HG03060 (cell line): ENCODE results near the gene PRKG2.
"Not testable (repeated sequence)": the region's sequence is repeated elsewhere in the genome, so short reads cannot be mapped to it uniquely, and the experiment has no call there.

Experiments used
- ATAC-seq: cut with Tn5 transposase; IDR thresholded peaks from one replicate; pipeline ENCODE4 v1.9.1; 2021; ENCODE audit warnings: low read depth, moderate number of reproducible peaks; ENCODE audit not compliant: unreplicated experiment

The PRKG2 gene, protein sequence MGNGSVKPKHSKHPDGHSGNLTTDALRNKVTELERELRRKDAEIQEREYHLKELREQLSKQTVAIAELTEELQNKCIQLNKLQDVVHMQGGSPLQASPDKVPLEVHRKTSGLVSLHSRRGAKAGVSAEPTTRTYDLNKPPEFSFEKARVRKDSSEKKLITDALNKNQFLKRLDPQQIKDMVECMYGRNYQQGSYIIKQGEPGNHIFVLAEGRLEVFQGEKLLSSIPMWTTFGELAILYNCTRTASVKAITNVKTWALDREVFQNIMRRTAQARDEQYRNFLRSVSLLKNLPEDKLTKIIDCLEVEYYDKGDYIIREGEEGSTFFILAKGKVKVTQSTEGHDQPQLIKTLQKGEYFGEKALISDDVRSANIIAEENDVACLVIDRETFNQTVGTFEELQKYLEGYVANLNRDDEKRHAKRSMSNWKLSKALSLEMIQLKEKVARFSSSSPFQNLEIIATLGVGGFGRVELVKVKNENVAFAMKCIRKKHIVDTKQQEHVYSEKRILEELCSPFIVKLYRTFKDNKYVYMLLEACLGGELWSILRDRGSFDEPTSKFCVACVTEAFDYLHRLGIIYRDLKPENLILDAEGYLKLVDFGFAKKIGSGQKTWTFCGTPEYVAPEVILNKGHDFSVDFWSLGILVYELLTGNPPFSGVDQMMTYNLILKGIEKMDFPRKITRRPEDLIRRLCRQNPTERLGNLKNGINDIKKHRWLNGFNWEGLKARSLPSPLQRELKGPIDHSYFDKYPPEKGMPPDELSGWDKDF

DNA sequence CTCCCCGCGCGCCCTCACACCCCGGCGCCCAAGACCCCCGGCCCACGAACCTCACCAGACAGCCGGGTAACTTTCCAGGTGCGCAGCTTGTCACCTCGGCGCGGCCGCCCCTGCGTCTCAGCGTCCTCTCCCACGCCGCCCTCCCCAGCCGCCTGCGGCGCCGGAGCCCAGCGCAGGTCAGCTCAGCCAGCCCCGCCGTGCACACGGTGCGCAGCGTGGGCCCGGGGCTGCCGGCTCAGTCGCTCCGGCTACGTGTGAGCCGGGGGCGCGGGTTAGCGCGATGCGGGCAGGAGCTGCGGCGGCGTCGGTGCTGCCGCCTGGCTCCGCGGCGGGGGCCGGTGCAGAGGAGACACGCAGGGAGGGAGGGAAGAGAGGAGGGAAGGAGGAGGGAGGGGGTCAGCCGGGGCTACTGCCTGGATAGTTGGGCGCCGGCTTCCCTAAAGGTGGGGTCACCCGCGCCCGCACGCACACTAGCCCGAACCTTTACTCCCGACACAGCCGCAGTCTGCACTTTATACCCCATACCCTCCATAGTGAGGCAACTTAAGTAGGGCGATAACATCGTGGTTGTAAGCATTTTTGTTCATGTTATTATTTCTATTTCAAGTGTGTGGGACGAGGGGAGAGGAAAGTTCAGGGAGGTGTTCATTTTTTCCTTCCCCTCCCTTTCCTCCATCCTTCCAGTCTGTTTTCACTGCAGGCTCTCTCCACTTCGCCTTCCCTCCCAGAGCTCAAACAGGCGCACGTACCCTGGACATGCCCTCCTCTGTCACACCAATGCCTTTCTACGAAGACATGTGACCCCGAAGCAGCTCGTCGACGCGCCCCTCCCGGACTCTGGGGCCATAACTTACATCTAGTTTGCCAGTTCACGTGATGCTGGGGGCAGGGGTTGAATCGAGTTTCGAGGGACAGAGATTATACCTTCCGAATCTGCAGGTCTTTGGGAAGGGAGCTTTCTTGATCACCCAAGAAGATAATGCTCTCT lies at the start of gene PRKG2:
Gene PRKG2 (minus strand): TSS at position 342 of the 988 bp plus-strand sequence. CDS start 10,175 bp downstream, outside the sequence.
- no peak for ATAC-seq

DNA sequence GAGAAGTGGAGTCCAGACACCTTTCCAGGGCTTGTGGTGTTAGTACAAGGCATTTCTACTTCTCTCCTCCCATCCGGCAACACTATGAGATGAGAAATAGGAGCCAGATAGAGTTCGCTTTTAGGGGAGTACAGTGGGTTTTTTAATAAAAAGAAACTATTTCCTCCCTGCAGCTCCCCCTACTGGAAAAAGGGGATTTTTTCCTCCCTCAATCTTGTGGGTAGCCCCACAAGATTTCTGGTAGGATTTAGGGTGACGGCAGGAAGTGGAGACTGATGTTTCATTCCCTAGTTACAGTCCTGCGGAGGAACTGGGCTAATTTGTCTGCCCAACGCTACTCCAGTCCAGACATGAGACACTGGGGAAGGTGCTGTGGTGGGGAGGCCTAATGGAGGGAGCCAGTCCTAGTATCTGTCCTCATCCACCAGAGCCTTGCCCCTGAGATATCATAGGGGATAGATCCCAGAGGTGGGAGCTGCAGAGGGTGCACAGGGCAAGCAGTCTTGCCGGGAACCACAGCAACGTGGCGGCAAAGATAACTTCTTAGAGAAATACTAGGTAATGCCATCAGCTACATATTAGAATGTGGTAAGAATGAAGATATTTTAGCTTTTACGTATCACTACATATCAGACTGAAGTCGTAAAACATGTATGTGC lies 45.5 kb upstream of the PRKG2 start:
- no peak for ATAC-seq

DNA sequence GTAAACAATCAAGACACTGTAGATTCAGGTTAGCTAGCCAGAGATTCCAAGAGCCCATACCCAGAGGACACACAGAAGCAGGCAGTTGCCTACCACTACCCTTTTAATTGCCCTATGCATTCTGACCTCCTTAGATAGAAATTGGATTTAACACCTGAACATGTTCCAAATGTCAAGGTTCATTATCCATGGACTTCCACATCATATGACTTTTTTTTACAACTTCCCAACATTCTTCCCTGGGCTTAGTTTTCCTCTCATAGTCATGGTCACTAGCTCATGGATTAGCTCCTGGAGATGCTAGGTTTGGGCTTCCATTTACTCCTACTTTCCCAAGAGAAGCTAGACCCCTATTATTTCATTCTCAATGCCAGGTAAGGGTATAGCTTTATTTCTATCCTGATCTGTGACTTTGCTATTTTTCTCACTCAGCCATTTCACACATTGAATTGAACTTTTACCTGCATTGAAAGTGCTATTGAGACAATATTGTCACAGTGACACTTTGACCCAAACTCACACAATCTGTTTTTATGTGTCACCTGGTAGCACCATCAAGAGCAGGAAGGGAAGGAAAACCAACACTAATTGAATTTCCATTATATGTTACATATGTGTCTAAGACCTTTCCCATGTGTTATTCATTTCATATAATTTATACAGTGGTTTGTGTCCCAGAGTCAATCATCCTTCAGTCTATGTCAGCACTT lies 44.0 kb upstream of the PRKG2 start:
- ATAC-seq = no peak

DNA sequence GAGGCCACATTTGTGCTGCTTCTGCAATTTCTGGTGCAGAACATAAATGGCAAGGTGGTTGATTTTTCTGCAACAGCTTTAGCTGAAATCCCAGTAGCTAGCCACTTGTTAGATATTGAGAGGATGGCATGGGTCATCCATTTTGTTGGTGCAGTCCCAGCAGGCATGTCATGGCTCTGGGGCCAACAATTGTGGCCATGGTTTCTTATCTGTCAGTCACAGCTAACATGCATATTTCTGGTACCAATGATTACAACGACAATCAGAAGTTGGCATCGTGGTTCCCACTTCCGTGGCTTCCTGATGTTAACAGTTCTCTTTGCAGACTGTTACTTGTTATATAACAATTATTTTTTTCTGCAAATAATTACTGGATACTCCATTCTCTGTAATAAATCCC lies 42.8 kb upstream of the PRKG2 start:
- no peak for ATAC-seq

DNA sequence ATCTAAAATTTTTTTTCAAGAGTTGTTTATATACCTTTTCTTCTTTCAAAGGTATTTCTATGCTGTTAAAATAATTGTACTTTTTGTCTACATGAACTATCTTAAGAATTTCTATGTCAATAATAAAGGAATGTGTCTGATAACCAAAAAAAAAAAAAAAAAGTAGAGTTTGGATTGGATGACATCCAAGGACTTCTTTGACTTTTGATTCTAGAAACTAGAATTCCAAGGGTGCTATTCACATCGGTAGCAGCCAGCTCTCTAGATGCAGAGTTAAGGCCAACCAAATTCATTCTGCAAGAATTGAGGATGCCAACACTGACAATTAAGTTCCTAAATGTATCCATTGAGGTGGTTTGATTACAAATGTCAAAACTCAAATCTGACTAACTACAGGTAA lies 42.0 kb upstream of the PRKG2 start:
- no peak for ATAC-seq

DNA sequence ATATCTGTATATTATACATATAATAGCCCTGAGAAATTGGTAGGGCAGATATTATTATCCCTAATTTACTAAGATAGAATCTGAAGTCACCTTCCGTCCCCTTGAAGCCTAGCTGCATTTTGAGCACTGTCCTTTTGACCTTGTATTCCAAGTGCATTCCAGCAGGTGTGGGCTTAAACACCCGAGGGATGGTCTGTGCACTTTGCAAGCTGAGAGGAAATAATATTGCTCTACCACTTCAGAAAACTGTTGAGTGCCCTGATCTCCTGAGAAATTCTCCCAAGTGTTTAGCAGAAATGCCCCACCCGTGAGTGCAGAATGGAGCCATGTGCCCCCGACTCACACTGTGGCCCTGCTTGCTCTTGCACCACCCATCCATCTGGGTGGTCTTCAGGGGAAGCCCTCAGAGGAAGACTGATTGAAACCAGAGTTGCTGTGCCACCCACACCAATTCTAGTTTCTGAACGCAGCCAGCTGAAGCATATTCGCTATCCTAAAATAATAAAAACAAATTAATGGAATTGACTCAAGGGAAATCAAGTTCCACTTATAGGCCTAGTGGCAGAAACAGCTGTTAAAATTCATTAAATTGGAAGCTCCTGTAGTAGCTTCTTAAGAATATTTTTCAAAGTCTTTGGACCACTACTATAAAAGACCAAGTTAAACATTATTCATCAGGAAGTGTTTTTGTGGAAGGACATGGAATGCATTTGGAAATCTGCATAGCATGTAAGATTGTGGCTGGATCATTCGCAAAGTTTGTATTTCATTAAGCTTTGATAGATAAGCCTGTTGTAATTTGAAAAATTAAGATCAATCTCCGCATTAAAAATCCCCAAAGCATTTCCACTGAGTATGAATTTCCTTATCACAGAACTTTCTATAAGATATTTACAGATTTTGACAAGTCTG lies 41.3 kb upstream of the PRKG2 start:
- no peak for ATAC-seq

DNA sequence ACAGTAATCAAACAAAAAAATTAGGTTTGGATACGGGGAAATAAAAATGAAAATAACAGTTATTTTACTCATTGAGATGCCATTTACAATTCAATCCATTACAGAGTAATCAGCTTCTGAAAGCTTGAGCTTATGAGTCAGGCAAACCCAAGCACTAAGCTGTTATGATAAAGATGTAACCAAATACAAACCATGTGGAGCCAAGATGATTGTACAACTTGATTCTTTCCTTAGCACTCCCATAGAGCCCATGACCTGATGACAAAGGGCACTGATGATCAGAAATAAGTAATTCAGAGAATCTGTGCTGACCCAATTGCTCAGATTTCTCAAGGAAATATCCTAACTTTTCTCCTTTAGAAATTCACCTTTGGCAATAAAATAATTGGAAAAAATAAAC lies 40.5 kb upstream of the PRKG2 start:
- ATAC-seq = no peak

DNA sequence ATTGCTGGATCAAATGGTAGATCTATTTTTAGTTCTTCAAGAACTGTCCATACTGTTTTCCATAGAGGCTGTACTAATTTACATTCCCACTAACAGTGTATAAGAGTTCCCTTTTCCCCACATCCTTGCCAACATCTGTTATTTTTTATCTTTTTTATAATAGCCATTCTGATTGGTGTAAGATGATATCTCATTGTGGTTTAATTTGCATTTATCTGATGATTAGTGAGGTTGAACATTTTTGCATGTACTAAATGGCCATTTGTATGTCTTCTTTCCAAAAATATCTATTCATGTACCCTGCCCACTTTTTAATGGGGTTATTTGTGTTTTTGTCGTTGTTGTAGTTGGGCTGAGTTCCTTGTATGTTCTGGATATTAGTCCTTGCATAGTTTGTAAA lies 35.4 kb upstream of the PRKG2 start:
- ATAC-seq = no peak

DNA sequence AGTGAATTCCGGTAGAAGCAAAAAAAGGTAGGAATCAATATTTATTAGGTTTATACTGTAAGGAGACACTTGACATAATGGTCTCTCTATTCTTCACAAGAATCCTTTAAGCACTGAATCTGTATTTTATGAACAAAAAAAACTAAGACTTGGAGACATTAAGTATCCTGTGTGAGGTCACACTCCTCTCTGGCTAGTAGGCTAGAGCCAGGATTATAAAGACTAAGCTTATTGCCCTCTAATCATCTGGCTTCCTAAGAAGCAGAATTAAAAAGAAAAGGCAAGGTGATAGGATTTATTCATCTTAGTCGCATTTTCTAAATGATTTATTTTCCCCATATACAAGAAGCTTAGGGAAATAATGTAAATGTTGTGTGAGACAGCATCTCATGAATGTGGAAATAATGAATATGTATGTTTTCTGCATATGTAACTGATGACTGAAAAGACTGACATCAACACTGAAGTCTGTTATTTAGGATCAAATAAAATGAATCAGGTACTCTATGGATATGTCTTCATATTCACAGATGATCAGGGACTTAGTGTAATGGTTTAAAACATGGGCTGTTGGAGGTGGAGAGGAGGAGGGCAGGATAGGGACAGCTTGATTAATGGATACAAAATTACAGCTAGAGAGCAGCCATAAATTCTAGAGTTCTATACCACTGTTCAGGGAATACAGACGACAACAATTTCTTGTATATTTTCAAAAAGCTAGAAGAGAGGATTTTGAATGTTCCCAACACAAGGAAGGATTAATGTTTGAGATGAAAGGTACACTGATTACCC lies 30.4 kb upstream of the PRKG2 start:
- no peak for ATAC-seq

DNA sequence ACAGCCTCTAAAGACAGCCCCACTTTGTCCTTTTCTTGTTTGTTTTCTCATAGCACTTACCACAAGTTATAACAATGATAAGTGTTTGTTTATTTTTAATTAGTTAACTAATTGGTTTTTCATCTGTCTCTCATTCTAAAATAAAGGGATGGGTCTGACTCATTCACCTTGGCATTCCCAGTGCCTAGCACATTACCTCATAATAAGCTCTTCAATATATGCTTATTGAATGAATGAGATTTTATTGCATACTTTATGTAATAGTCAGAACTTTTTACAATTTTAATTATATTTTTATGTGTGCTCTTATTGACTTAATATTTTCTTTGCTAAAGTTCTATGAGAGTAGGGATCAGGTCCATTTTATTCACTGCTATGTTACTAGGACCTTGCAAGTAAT lies 22.8 kb upstream of the PRKG2 start:
- no peak for ATAC-seq

DNA sequence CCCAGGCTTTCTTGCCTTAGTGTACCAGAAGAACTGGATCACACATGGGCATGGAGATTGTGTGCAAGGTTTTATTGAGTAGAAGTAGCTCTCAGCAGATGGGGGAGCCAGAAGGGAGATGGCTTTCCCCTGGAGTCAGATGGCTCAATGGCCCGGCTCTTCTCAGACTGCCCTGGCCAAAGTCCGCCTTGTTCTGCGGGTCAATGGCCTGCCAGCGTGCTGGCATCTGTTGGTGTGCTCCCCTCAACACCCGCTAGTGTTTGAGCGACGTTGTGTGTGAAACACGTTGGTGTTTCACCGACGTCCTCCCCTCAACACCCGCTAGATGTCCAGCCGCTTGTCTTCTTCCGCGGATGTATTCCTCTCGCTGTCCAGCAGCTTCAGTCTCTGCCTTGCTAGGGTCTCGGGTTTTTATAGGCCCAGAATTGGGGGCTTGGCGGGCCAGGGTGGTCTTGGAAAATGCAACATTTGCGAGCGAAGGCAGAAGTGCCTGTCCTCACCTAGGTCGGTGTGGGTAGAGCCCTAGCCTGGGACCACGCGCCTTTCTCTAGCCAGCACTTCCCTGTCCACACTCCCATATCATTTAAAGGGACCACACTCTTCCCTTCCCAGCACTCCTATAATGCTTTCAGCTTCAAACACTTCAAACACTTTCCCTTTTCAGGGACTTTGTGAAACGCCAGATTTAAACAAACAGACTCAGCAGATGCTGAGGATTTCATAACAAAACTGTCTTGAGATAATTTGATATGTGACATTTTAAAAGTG lies 21.1 kb upstream of the PRKG2 start:
- ATAC-seq = no peak

DNA sequence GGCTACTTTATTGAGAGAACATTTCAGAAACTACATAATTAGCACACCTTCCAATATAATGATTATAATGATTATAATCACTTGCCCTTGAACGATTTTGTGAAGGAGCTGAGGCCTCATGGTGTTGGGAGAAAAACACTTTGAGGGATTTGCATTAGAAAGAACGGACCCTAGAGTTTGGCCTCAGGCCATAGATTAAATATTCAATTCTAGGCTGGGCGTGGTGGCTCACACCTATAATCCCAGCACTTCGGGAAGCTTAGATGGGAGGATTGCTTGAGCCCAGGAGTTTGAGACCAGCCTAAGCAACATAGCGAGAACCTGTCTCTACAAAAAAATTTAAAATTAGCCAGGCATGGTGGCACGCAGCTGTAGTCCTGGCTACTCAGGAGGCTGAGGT lies 12.9 kb upstream of the PRKG2 start:
- ATAC-seq = no peak

DNA sequence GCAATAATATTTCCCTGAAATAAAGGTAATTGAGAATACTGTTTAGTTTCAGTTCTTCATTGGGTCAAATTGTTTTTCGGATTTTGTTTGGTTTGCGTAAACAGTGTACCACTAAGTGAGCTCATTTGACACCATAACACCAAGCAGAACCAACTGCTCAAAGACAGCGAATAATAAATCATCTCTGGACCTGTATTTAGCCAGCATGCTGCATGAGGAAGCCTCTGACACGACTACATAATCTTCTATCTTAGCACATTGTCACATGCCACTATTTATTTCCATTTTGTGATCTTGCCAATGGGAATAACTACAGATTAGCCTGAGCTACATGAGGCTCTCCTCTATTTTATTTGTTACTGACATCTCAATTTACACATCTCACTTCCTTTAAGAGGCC lies 12.1 kb upstream of the PRKG2 start:
- ATAC-seq = no peak

DNA sequence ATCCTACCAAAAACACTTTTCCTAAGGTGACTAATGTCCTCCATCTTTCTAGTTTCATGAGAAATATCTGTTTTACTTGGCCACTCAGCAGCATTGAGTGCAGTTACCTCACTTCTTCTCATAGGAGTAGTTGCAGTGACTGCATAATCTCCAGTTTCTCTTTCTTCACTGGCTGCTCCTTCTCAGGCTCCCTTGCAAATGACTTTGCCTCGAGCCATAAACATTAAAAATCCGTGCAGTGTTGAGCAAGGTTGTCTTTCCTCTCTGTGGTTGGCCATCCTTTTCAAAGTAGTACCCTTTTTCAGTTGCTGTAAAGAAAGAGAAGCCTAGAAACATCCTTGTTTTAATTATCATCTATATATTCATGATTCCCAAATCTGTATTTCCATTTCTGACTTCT lies 10.2 kb upstream of the PRKG2 start:
- no peak for ATAC-seq

DNA sequence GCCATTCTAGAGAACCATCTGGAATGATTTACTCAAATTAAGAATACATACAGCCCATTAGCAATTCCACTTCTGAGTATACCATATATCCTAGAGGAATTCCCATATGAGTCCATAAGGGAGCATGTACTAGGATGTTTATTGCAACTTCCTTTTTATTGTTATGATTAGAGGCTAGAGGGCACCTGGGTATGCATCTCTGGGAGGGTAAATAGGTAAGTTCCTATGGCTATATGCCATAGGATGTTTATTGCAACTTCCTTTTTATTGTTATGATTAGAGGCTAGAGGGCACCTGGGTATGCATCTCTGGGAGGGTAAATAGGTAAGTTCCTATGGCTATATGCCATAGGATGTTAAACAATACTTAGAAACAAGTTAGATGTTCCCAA lies 7.1 kb upstream of the PRKG2 start:
- ATAC-seq = not testable (repeated sequence)

DNA sequence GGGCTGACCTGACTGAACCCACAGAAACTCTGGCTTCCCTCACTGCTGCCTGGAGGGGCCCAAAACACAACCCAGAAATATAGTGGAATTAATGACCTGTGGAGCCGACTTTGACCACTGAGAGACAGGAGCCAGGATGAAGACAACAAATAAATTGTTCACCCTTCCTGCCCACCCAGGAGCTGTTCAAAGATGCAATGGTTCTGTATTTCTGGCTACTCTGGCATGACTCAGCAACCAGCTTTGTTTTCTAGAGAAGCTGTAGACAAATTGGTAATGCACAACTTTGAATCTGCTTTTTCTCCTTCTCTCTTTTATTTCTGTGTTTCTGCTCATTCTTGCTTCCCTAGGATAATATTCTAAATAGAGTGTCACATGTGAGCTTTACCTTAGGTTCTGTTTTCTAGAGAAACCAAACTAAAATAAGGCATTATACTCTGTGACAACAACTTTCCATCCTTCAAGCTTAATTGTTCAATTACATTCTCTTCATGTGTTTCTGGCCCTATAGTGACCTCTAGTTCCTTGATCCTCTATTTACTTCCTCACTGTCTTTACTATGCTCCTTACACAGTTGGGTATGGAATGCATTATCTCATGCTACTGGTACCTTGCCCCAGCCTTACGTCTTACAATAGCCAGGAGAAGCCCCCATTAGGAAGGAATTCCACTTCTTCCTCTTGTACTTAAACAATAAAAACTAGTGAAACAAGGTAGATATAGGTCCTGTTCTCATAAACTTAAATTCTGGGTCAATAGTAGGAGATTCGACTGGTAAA lies 6.5 kb upstream of the PRKG2 start:
- ATAC-seq = no peak
